Measurements from ENCODE around the gene MRPL24. TPM values are rescaled to one million over a fixed set of nuclear protein-coding genes. Genes with fewer than 3 reads are reported as not detected.
"Not testable (repeated sequence)": the region's sequence is repeated elsewhere in the genome, so short reads cannot be mapped to it uniquely, and the experiment has no call there.

The MRPL24 gene
- total RNA-seq, 1 donor: 17.7 TPM

- no peaks in the 10 kb centered on the region for H3K36me3 ChIP-seq (ENCODE audit: insufficient read depth, low read length)
- TF ChIP-seq CTCF (IDR thresholded peaks at IDR 0.05; ENCODE audit: extremely low read depth, low read depth, low read length): no peak
- H2AFZ ChIP-seq (ENCODE audit: low read length): no peak overlapping the region
- H3K4me3 ChIP-seq (ENCODE audit: insufficient read depth, low read length): no peak overlapping the region
- no peak overlapping the region for H3K4me2 ChIP-seq (ENCODE audit: insufficient read depth, low read length)
- H3K27ac ChIP-seq (ENCODE audit: low read depth, low read length): no peak overlapping the region
- H3K9me3 ChIP-seq (ENCODE audit: low read depth, low read length): no peaks in the 10 kb centered on the region
- no peak for DNase-seq (ENCODE audit: insufficient read length, low spot score, missing footprints)
- no peaks in the 10 kb centered on the region for H3K4me1 ChIP-seq (ENCODE audit: insufficient read depth, low read length)
- no peaks in the 10 kb centered on the region for H3K27me3 ChIP-seq (ENCODE audit: insufficient read depth, low read length)
- no peaks in the 10 kb centered on the region for H4K20me1 ChIP-seq (ENCODE audit: insufficient read depth, low read length)
- H3K79me2 ChIP-seq (ENCODE audit: insufficient read depth, low read length): no peaks in the 10 kb centered on the region
Observed at GRCh38 chr1:156760092-156760795, 19.4 kb upstream of the MRPL24 start.

GRCh38 chr1:156757572-156758253 is 16.8 kb upstream of the MRPL24 start:
- H3K36me3 ChIP-seq (ENCODE audit: insufficient read depth, low read length); H3K4me3 ChIP-seq (ENCODE audit: insufficient read depth, low read length); H2AFZ ChIP-seq (ENCODE audit: low read length); H3K9me3 ChIP-seq (ENCODE audit: low read depth, low read length); H4K20me1 ChIP-seq (ENCODE audit: insufficient read depth, low read length); H3K27ac ChIP-seq (ENCODE audit: low read depth, low read length); H3K4me2 ChIP-seq (ENCODE audit: insufficient read depth, low read length); H3K4me1 ChIP-seq (ENCODE audit: insufficient read depth, low read length); DNase-seq (ENCODE audit: insufficient read length, low spot score, missing footprints); H3K27me3 ChIP-seq (ENCODE audit: insufficient read depth, low read length); H3K79me2 ChIP-seq (ENCODE audit: insufficient read depth, low read length): not testable (repeated sequence)

GRCh38 chr1:156756355-156756754 is 15.5 kb upstream of the MRPL24 start:
- TF ChIP-seq CTCF (IDR thresholded peaks at IDR 0.05; ENCODE audit: extremely low read depth, low read depth, low read length): no peak

GRCh38 chr1:156755527-156755950 is 14.7 kb upstream of the MRPL24 start:
- TF ChIP-seq CTCF (IDR thresholded peaks at IDR 0.05; ENCODE audit: extremely low read depth, low read depth, low read length): no peak
- no peak overlapping the region for H3K27ac ChIP-seq (ENCODE audit: low read depth, low read length)
- H3K4me2 ChIP-seq (ENCODE audit: insufficient read depth, low read length): no peak overlapping the region
- peaks cover 22% of the 10 kb centered on the region for H3K79me2 ChIP-seq (ENCODE audit: insufficient read depth, low read length)
- H4K20me1 ChIP-seq (ENCODE audit: insufficient read depth, low read length): no peaks in the 10 kb centered on the region
- no peaks in the 10 kb centered on the region for H3K9me3 ChIP-seq (ENCODE audit: low read depth, low read length)
- H3K27me3 ChIP-seq (ENCODE audit: insufficient read depth, low read length): no peaks in the 10 kb centered on the region
- H3K36me3 ChIP-seq (ENCODE audit: insufficient read depth, low read length): peaks cover 4% of the 10 kb centered on the region
- peaks cover 10% of the 10 kb centered on the region for H3K4me1 ChIP-seq (ENCODE audit: insufficient read depth, low read length)
- DNase-seq (ENCODE audit: insufficient read length, low spot score, missing footprints): no peak
- no peak overlapping the region for H2AFZ ChIP-seq (ENCODE audit: low read length)
- no peak overlapping the region for H3K4me3 ChIP-seq (ENCODE audit: insufficient read depth, low read length)

More at GRCh38 chr1:156756355-156756754, 15.5 kb upstream of the MRPL24 start:
- Histone ChIP-seq H3K27ac (ENCODE audit: low read depth, low read length) (no peak overlapping the region), H3K4me1 (ENCODE audit: insufficient read depth, low read length) (peaks cover 10% of the 10 kb centered on the region), H3K4me3 (ENCODE audit: insufficient read depth, low read length) (no peak overlapping the region), H3K27me3 (ENCODE audit: insufficient read depth, low read length) (no peaks in the 10 kb centered on the region), H2AFZ (ENCODE audit: low read length) (no peak overlapping the region), H3K9me3 (ENCODE audit: low read depth, low read length) (no peaks in the 10 kb centered on the region), H3K36me3 (ENCODE audit: insufficient read depth, low read length) (peaks cover 4% of the 10 kb centered on the region), H3K79me2 (ENCODE audit: insufficient read depth, low read length) (peaks cover 15% of the 10 kb centered on the region), H4K20me1 (ENCODE audit: insufficient read depth, low read length) (no peaks in the 10 kb centered on the region), H3K4me2 (ENCODE audit: insufficient read depth, low read length) (no peak overlapping the region)
- DNase-seq (ENCODE audit: insufficient read length, low spot score, missing footprints): no peak
